Measurements from ENCODE around the gene PRSS1.

Gene PRSS1

DNA sequence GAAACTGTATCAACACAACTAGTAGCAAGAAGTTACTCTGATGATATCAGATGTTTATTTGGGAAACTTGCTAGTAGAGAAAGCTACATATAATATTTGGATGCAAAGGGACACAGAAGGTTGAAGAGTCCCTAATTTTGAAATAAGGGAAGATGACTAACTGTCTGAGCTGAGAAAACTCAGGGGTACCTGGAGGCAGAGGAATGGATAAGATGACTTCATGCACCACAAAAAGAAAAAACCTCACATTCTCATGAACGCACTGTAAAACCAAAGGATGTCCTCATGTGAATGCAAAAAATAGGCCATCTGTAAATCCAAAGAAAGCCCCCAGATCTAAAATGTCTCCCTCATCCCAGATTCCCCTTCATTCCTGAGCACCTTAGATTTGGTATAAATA lies 50.8 kb downstream of the PRSS1 start:
- H3K36me3 ChIP-seq (ENCODE audit: low read depth), result no peaks in the 10 kb centered on the region
- no peak for ATAC-seq (ENCODE audit: low read depth)
- peaks cover 10% of the 10 kb centered on the region for H3K4me1 ChIP-seq (ENCODE audit: insufficient read depth, poor library complexity, severe bottlenecking)
- H3K27me3 ChIP-seq (ENCODE audit: insufficient read depth, poor library complexity, severe bottlenecking), result peaks cover 35% of the 10 kb centered on the region
- TF ChIP-seq, protein P1, sequence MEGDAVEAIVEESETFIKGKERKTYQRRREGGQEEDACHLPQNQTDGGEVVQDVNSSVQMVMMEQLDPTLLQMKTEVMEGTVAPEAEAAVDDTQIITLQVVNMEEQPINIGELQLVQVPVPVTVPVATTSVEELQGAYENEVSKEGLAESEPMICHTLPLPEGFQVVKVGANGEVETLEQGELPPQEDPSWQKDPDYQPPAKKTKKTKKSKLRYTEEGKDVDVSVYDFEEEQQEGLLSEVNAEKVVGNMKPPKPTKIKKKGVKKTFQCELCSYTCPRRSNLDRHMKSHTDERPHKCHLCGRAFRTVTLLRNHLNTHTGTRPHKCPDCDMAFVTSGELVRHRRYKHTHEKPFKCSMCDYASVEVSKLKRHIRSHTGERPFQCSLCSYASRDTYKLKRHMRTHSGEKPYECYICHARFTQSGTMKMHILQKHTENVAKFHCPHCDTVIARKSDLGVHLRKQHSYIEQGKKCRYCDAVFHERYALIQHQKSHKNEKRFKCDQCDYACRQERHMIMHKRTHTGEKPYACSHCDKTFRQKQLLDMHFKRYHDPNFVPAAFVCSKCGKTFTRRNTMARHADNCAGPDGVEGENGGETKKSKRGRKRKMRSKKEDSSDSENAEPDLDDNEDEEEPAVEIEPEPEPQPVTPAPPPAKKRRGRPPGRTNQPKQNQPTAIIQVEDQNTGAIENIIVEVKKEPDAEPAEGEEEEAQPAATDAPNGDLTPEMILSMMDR (IDR thresholded peaks at IDR 0.05; ENCODE audit: poor library complexity, severe bottlenecking), result no peak
- no peak overlapping the region for H3K4me3 ChIP-seq (ENCODE audit: severe bottlenecking)
- no peak overlapping the region for H3K27ac ChIP-seq (ENCODE audit: poor library complexity, severe bottlenecking)
- H3K9me3 ChIP-seq (ENCODE audit: severe bottlenecking), result no peaks in the 10 kb centered on the region
- no peak for DNase-seq (ENCODE audit: low spot score)

- H3K27ac ChIP-seq (ENCODE audit: poor library complexity, severe bottlenecking), result no peak overlapping the region
- no peaks in the 10 kb centered on the region for H3K36me3 ChIP-seq (ENCODE audit: low read depth)
- no peaks in the 10 kb centered on the region for H3K9me3 ChIP-seq (ENCODE audit: severe bottlenecking)
- no peak for DNase-seq (ENCODE audit: low spot score)
- TF ChIP-seq, protein P1 (IDR thresholded peaks at IDR 0.05; ENCODE audit: poor library complexity, severe bottlenecking), result no peak
- no peak overlapping the region for H3K4me3 ChIP-seq (ENCODE audit: severe bottlenecking)
- no peak for ATAC-seq (ENCODE audit: low read depth)
- peaks cover 33% of the 10 kb centered on the region for H3K27me3 ChIP-seq (ENCODE audit: insufficient read depth, poor library complexity, severe bottlenecking)
- peaks cover 7% of the 10 kb centered on the region for H3K4me1 ChIP-seq (ENCODE audit: insufficient read depth, poor library complexity, severe bottlenecking)
Measured at GRCh38 chr7:142800699-142801260, 51.5 kb downstream of the PRSS1 start.

DNA sequence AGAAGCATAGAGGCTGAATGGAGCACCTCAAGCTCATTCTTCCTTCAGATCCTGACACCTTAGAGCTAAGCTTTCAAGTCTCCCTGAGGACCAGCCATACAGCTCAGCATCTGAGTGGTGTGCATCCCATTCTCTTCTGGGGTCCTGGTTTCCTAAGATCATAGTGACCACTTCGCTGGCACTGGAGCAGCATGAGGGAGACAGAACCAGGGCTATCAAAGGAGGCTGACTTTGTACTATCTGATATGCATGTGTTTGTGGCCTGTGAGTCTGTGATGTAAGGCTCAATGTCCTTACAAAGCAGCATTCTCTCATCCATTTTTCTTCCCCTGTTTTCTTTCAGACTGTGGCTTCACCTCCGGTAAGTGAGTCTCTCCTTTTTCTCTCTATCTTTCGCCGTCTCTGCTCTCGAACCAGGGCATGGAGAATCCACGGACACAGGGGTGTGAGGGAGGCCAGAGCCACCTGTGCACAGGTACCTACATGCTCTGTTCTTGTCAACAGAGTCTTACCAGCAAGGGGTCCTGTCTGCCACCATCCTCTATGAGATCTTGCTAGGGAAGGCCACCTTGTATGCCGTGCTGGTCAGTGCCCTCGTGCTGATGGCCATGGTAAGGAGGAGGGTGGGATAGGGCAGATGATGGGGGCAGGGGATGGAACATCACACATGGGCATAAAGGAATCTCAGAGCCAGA lies 52.5 kb downstream of the PRSS1 start:
- Histone ChIP-seq H3K4me3 (ENCODE audit: severe bottlenecking) (no peak overlapping the region), H3K27me3 (ENCODE audit: insufficient read depth, poor library complexity, severe bottlenecking) (peaks cover 24% of the 10 kb centered on the region), H3K9me3 (ENCODE audit: severe bottlenecking) (no peaks in the 10 kb centered on the region), H3K36me3 (ENCODE audit: low read depth) (no peaks in the 10 kb centered on the region), H3K4me1 (ENCODE audit: insufficient read depth, poor library complexity, severe bottlenecking) (no peaks in the 10 kb centered on the region), H3K27ac (ENCODE audit: poor library complexity, severe bottlenecking) (no peak overlapping the region)
- ATAC-seq (ENCODE audit: low read depth) (no peak), DNase-seq (ENCODE audit: low spot score) (no peak)
- TF ChIP-seq, protein P1 (IDR thresholded peaks at IDR 0.05; ENCODE audit: poor library complexity, severe bottlenecking), result no peak

- Histone ChIP-seq H3K27ac (ENCODE audit: poor library complexity, severe bottlenecking) (no peak overlapping the region), H3K4me1 (ENCODE audit: insufficient read depth, poor library complexity, severe bottlenecking) (no peaks in the 10 kb centered on the region), H3K36me3 (ENCODE audit: low read depth) (no peaks in the 10 kb centered on the region), H3K27me3 (ENCODE audit: insufficient read depth, poor library complexity, severe bottlenecking) (peaks cover 18% of the 10 kb centered on the region), H3K4me3 (ENCODE audit: severe bottlenecking) (no peak overlapping the region), H3K9me3 (ENCODE audit: severe bottlenecking) (no peaks in the 10 kb centered on the region)
- no peak for DNase-seq (ENCODE audit: low spot score)
- TF ChIP-seq, protein P1 (IDR thresholded peaks at IDR 0.05; ENCODE audit: poor library complexity, severe bottlenecking), result no peak
- no peak for ATAC-seq (ENCODE audit: low read depth)
Measured at GRCh38 chr7:142802301-142802700, 53.0 kb downstream of the PRSS1 start.

Data from RWPE2 (cell line).